HG02588 (cell line): ENCODE measurements around the gene IMPA2.
"Not testable (repeated sequence)": the region's sequence is repeated elsewhere in the genome, so short reads cannot be mapped to it uniquely, and the experiment has no call there.

Experiments
- ATAC-seq: cut with Tn5 transposase; IDR thresholded peaks from one replicate; pipeline ENCODE4 v1.9.1; 2021; ENCODE audit warnings: mild to moderate bottlenecking, moderate library complexity; ENCODE audit not compliant: unreplicated experiment

The IMPA2 gene

DNA sequence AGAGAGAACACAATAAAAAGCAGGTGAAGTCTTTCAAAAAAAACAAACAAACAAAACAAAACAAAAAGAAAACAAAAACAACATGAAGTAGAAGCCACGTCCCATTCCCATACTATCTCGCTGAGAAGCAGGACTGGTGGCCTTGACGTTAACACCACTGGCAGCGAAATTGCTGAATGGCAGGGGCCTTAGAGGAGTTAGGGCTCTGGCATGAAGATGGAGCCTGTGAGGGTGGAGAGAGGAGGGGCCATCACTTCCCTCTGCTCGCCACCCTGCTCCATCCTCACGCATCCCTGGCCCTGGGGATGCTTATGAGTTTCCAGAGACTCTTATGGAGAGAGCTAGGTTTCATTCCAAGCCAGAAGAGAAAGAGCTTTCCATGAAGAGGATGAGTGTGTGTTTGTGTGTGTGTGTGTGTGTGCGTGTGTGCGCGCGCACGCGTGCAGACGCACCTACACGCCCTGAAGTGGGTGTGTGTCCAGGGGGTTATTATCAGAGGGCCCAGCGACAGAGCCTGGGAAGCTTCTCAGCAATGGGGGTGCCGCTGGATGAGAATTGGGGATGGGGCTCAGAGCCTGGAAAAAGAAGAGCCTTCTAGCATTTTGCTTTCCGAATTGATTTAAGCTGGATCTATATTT is 20.4 kb upstream of the IMPA2 start:
- no peak for ATAC-seq

DNA sequence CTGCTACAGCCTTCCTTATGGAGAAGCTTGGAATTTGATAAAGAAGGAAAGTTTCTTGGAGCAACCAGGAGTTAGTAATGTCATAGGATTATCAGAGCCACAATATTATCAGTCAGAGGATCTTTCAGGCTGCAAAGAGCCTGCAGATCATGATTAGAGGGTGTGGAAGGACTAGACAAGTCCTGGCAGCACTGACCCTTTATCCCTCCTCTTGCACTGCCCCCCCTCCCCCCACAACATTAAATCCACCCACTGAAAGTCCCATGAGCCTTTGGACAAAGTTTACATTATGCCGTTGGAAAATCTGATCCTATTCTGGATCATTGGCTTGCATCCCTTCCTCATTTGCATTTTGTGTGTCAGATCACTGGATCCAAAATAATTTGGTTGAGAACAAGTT is 18.7 kb upstream of the IMPA2 start:
- ATAC-seq: no peak

DNA sequence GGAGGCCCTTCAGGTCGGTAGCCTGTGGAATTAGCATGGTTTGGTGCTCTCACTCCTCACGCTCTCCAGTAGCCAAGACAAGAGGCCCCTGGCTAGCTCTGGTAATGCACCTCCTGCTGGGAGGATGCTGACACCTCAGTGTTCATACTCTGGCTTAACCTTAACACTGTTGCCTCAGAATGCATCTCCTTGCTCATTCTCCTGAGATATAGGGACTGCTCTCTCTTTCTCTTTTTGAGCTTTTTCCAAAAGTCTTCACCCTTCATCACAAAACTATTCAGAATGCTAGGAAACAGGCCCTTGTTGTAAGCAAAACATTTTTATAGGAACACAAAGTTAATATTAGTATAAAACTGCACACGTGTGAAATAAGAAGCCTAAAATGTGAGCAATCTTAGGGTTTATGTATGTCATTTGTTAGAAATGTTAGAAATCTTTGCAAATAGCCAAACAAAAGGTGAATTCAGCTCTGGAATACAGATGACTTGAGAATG is 17.3 kb upstream of the IMPA2 start:
- ATAC-seq: no peak

DNA sequence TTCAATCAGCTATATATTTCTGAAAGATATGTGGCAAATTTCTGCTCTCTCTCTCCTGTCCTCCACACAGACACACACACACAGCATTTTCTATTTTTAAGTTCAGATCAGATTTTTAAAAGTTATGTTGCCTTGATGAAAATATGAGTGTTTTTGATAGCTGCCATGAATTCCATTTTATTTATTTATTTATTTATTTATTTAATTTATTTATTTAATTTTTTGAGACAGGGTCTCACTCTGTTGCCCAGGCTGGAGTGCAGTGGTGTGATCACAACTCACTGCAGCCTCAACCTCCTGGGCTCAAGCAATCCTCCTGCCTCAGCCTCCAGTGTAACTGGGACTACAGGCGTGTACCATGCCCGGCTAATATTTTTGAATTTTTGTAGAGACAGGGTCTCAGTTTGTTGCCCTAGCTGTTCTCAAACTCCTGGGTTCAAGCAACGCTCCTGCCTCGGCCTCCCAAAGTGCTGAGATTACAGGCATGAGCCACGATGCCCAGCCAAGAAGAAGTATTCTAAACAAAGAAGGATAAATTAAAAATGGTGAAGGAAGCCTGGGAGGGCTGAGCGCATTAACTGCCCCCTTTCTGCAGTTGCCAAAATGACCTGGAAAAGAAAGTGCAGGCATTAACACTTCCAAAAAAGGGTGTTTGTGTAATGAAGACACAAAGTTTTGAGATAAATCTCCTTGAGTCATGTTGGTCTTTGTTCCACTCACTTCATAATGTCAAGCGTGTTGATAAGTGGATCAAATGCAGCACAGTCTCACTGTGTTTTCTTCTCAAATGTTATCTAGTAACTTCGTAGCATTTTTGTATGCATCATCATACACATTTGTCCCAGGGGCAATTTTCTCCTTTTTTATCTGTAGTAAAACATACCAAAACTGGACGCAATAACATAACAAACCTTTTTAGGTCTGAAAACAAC is 11.1 kb upstream of the IMPA2 start:
- ATAC-seq: no peak

DNA sequence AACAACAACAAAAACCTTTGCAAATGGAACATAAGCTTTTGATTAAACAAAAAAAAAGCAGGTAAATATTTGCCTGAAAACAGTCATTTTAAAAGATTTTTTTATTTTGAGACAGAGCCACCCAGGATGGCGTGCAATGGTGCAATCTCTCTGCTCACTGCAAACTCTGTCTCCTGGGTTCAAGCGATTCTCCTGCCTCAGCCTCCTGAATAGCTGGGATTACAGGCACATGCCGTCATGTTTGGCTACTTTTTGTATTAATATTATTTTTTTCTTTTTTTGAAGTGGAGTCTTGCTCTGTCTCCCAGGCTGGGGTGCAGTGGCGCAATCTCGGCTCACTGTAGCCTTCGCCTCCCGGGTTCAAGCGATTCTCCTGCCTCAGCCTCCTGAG is 10.5 kb upstream of the IMPA2 start:
- not testable (repeated sequence) for ATAC-seq

DNA sequence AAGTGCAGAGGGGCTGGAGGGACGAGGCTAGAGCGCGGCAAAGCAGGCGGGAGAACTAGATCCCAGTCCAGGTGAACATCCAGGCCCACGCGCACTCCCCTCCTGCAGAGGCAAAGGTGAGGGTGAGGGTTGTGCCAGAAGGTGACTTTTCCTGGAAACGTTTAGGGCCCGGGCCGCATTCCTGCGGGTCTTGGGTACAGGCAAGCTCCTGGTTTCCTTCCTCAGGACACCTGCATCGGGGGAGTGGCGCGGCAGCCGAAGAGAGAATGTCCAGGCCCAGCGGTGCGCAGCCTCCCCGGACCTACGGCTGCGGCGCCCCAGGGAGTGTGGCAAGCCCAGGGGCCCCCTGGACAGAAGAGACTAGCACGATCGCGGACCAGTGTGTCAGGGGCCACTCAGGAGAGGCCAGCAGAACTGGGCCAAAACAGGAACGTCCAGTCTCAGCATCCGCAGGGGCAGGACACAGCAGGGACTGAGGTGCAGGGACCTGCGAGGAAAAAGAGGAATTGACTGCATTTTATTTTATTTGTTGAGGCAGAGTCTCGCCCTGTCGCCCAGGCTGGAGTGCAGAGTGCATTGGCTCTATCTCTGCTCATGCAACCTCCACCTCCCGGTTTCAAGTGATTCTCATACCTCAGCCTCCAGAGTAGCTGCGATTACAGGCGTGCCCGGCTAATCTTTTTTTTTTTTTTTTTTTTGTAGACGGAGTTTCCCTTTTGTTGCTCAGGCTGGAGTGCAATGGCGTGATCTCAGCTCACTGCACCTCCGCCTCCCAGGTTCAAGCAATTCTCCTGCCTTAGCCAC is 8.7 kb upstream of the IMPA2 start:
- ATAC-seq: no peak

DNA sequence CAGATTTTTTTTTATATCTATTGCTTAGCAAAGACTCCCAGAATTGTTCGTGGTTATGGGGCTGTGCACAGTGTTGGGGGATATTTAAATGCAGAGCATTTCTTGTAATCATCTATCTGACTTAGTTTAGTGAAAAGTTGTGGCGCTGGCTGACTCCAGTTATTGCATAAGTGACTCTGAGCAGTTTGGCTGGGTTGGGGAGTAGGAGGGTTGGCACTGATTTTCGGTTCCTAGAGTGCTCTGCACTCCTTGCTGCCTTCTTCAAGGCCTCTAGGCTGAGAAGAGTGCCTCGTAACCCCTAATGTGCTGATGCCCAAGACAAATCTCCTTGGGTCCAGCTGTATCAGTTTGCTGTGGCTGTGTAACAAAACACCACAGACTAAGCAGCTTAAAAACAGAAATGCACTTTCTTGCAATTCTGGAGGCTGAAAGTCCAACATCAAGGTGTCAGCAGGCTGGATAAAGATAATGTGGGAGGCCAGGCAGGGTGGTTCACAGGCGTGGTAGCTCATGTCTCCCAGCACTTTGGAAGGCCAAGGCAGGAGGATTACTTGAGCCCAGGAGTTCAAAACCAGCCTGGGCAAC is 6.5 kb upstream of the IMPA2 start:
- no peak for ATAC-seq

DNA sequence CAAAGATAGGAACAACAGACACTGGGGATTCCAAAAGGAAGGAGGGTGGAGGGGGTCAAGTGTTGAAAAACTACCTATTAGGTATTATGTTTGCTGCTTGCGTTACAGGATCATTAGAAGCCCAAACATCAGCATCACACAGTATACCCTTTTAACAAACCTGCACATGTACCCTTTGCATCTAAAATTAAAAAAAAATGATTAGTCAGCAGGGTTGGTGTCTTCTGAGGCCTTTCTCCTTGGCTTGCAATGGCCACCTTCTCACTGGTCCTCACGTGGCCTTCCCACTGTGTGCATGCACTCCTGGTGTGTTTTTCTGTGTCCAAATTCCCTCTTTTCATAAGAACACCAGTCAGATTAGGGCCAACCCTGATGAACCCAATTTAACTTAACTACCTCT is 5.6 kb upstream of the IMPA2 start:
- ATAC-seq: no peak

DNA sequence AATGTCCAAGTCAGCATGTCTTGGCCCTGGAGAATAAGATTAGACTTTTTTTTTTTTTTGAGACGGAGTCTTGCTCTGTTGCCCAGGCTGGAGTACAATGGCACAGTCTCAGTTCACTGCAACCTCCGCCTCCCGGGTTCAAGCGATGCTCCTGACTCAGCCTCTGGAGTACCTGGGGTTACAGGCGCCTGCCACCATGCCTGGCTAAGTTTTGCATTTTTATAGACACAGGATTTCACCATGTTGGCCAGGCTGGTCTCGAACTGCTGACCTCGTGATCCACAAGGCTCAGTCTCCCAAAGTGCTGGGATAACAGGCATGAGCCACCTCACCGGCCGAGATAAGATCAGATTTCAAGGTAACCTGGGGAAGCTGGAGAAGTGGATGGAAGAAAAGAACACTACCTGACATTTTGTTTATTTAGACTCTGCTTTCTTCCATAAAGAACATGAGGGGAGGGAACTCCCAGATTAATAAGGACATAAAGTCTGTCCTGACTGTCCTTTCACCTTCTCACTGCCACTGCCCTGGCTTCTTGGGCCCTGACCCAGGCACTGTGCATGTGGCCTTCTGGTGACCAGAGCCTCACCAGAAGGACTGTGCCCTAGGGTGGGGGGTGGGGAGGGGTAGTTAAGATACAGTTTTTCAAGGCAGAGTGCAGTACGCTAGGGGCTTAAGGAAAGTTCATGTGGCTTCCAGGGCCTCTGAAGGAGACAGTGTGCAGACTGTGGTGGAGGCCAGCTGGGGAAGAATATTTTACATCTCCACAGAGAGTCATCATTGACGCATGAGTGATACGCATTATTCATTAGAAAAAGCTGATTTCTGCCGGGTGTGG is 4.8 kb upstream of the IMPA2 start:
- ATAC-seq: no peak

DNA sequence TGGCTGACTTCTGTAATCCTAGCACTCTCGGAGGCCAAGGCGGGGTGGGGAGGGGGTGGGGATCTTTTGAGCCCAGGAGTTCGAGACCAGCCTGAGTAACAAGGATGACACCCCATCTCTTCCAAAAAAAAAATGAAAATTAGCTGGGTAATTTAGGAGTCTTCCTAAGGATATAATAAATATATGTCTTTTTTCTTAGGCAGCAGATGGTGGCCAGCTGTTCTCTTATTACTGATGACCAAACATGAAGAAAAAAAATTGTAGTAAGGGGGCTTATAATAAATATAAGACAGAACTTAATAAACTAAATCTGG is 4.2 kb upstream of the IMPA2 start:
- no peak for ATAC-seq

DNA sequence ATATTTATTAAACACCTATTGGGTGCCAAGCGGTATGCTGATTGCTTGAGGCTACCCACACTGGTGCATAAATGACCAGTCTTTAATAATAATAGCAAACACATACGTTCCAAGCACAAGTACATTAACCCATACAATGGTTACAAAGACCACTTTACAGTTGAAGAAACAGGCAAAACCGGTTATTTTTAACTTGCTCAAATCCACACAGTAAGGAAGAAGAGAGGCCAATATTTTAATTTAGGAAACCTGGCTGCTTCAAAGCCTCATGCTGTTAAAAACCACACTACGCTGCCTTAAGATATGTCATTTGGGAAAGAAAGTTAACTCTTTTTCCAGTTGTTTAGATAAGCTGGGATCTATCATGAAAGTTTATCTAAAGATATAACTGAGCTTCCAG is 2.4 kb upstream of the IMPA2 start:
- ATAC-seq: no peak

DNA sequence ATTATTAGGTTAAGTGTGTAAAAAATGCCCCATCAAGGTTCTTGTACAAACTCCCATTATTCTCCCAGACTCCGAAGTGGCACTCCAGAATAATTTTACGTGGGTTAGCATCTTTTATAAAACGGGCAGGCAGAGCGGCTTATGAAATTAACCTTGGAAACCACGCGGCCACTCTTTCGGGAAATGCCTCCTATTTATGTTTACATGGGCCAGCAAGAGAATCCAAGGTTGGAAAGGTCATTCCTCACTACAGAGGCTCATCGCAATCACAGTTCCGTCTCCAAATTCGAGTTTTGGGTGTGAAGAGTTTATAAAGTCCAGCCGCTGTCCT is 1.2 kb upstream of the IMPA2 start:
- ATAC-seq: no peak

DNA sequence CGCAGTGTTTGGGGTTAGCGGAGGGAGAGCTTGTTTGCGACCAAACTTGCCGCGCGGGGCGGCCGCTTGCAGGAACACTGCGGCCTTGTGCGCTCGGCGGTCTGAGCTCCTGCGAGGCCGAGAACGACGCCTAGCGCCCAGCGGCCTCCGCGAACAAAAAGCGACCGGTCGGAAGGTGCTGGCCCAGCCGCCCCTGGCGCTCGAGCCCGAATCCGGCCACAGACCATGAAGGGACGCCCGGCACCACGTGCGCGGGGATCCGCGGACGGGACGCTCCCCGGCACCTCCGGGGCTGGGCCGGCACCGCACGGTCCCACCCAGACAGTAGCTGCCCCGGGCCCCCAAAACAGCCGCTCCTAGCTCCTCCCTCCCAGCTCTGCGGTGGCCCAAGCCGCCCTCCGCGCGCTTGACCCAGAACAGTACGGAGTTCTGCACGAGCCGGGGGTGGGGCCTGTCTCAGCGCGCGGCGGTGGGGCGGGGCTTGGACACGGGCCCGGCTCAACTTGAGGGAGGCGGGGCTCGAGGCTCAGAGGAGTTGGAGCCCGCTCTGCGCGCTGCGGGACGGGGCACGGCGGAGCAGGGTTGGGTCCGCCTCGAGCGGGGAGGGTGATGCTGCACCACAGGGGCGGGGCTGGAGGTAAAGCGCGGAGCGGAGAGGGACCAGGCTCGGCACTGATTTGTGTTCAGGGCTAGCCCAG is 664 bp upstream of the IMPA2 start:
- peak; percentile 85 for ATAC-seq

DNA sequence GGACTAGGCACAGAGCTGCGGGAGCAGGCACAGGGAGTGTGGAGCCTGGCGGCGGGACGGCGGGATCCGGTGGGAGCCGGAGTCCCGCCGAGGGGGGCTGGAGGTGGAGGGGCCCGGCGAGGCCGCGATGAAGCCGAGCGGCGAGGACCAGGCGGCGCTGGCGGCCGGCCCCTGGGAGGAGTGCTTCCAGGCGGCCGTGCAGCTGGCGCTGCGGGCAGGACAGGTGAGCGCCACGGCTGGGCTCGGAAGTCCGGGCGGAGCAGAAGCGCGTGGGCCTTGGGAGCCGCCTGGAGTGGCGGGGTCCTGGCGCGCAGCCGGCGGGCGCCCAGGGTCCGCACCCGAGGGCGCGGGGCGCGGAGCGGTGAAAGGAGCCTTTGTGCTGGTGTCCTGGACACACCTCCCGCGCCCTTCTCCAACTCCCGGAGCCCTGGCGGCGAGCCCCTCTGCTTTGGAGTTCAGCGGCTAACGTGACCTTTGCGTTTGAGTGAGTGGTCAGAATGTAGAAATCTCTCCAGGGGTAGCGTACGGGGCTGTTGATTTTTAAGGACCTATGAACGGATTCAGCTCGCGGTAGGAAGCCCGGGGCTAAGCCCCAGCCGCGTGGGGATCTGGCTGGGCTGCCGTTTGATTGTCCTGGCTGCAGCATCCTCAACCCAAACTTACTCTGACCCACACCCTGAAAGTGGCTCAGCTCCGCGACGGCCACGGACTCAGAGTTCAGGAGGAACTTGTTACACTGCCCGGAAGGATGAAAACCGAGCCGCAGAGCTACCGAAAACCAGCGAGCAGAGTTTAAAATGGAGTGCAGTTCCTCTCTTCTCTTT is 448 bp downstream of the IMPA2 start:
- ATAC-seq: peak; percentile 24

DNA sequence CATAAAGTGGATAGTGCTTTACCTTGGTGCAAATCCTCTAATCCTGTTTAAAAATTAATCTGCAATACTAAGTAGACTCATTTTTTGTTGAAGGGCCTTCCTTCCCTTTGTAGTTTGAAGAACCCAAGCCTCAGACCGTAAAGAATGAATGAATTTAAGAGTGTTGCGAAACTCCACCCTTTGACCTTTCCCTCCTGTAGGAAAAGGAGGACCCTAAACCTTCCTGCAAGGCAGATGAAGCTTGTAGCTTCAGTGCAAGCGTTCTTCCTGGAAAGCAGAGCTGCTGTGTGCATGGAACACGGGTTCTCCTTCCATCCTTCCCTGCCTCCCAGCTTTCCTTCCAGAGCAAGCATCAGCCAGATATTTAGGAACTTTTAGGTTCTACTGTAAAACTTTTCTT is 1.7 kb downstream of the IMPA2 start:
- no peak for ATAC-seq

DNA sequence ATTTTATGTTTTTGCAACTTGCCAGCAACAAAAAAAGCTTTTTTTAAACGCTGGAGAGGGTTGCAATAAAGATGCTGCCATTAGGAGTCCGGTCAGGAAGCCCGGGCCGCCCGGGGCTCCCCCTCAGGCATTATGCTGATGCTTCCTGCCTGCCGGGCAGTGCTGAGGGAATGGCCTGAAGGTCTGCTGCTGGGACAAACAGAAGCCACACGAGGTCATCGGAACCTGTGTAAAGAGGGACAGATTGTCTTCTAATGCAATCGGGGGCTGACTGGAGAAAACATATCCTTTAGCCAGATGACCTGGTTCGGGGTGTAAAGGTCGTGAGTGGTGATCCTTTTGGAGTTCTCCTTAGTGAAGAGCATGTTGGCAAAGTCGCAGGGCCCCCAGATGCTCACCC is 2.3 kb downstream of the IMPA2 start:
- ATAC-seq: no peak

DNA sequence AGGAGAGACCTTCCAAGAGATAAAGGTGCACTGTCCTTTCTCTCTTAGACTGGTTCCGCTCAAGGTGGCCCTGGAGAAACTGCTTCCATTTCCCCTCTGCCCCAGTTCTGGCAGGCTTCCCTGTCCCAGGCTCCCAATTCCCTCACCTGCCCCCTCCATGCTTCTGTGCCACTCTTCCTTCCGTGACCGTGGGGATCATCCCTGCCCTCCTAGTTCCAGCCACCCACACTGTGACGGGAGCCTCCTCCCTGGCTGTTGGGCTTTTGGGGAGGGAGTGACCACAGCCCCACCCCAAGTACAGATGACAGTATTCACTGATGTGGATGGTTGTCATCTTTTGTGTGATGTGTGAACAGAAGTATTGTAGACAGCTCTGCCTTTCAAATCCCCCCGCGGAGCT is 2.8 kb downstream of the IMPA2 start:
- ATAC-seq: no peak

DNA sequence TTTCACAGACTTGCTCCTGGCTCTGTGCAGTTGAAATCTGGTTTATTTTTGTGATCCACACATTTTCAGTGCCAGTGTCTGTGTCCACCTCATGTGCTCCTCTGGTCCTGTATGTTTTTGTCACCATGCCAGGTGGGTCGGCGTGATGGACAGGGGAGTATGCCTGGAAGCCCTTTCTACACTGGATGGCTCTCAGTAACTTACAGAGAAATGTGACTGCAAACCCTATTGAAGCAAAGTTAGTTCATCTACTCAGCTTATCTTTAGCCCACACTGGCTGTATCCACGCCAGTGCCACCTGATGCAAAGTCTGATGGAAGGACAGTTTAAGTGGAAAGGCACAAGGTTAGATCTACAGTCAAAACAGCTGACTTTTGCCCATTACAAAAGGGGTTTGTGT is 4.3 kb downstream of the IMPA2 start:
- no peak for ATAC-seq

DNA sequence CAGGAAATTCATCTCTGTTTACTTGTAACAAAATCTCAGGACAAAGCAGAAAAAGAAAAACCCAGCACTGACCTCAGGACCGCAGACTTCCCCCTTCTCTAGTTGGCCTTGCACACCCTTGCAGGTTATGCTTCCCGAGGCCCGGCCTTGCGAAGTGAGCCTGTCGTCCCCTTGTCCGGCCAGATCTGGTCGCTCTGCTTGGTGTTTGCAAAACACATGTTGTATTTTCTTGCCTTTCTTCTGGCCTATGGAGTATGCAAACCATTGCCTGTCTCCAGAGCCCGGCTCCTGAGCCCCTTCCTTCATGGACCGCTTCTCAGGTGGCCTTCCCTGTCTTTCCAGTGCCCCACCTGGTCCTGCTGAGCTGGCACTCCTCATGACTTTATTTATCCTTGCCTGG is 4.8 kb downstream of the IMPA2 start:
- no peak for ATAC-seq
